ENCODE results near the gene CALHM4. TPM values are rescaled to one million over a fixed set of nuclear protein-coding genes. Genes with fewer than 3 reads are reported as not detected.

CALHM4 gene
- total RNA-seq, 5 donors from 2014 or later (not counting 1 experiment from before 2014, with no cell fraction given) = not detected

DNA sequence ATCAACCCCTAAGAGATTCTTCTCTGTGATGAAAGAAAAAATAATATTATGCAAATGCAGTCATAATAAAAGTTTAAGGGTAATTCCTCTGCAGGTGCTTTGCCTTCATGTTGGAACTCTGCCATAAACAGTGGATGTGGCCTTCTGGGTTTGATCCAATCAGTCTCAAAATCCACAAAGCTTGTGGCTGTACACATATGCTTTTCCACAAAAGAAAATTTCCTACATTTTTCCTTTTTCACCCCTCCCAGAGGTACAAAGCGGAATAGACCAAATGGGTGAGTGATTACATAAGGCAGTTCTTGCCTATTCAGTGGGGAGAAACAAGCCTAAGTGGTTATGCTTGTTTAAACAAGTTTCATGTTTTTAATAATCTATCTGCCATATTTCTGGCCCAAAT, 25.4 kb upstream of the CALHM4 start:
- ChIA-PET CTCF (no interaction called here), POLR2A (no interaction called here)
- Mint-ChIP-seq H3K4me1 (no peaks in the 10 kb centered on the region), H3K27ac (no peak overlapping the region), H3K36me3 (no peaks in the 10 kb centered on the region), H3K27me3 (peaks cover 16 to 18% of the 10 kb centered on the region in 2 donors), H3K4me3 (no peak overlapping the region), H3K9me3 (no peaks in the 10 kb centered on the region)
- DNase-seq (no peak), ATAC-seq (replicated peaks in 1 of 4) (no peak)
- H3K4me1 ChIP-seq (ENCODE audit: control insufficient read depth in 1 of 2, extremely low read depth in 1 of 2, insufficient read depth in 2 of 2, low read length in 2 of 2) = no peaks in the 10 kb centered on the region
- no peaks in the 10 kb centered on the region for H3K27me3 ChIP-seq (replicated peaks in 1 of 2; ENCODE audit: control insufficient read depth in 2 of 2, extremely low read depth in 1 of 2, insufficient read depth in 2 of 2, low read length in 1 of 2)
- H3K36me3 ChIP-seq (ENCODE audit: control insufficient read depth in 2 of 2, extremely low read depth in 1 of 2, insufficient read depth in 1 of 2, low read length in 1 of 2) = no peaks in the 10 kb centered on the region
- H3K9me3 ChIP-seq = no peaks in the 10 kb centered on the region
- H3K4me3 ChIP-seq (ENCODE audit: control insufficient read depth in 1 of 2, extremely low read depth in 1 of 2, low read length in 1 of 2) = no peak overlapping the region
- no CpG with 5 or more reads among the region's 1 CpG for WGBS (ENCODE audit: insufficient coverage)
- no peak overlapping the region for H3K27ac ChIP-seq (ENCODE audit: low read length)

DNA sequence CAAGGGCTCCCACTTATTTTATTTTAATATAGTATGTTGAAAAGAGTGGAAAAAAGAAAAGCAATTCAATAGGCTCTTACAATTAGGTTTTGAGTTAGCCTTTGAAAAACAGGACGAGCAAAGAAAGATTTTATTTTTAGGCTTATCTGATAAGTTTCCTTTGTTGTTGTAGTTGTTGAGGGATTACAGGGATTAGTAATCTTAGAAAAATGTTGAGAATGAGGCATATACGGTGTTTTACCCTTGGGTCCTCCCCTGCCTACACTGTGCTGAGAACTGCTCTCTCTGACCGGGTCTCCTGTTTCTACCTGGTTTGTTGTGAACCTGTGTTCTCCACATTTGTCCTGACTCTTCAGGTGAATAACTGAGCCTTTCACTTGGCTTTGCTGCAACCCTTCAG, 24.8 kb upstream of the CALHM4 start:
- no peak for DNase-seq
- no peak overlapping the region for H3K27ac ChIP-seq (ENCODE audit: low read length)
- H3K4me3 ChIP-seq (ENCODE audit: control insufficient read depth in 1 of 2, extremely low read depth in 1 of 2, low read length in 1 of 2) = no peak overlapping the region
- ChIA-PET CTCF (interaction anchor here (0.9 to 1.0 kb wide), 2 partner anchors 240 to 241 kb away, joined by 3 to 4 read pairs; no protein-coding TSS in a partner anchor), POLR2A (no interaction called here)
- H3K4me1 ChIP-seq (ENCODE audit: control insufficient read depth in 1 of 2, extremely low read depth in 1 of 2, insufficient read depth in 2 of 2, low read length in 2 of 2) = no peaks in the 10 kb centered on the region
- WGBS (ENCODE audit: insufficient coverage) = 83% methylated on average over 2 of the region's 3 CpGs
- H3K27me3 ChIP-seq (replicated peaks in 1 of 2; ENCODE audit: control insufficient read depth in 2 of 2, extremely low read depth in 1 of 2, insufficient read depth in 2 of 2, low read length in 1 of 2) = no peaks in the 10 kb centered on the region
- no peak for ATAC-seq (replicated peaks in 1 of 4)
- Mint-ChIP-seq H3K27ac (no peak overlapping the region), H3K27me3 (peaks cover 16 to 19% of the 10 kb centered on the region in 2 donors), H3K4me1 (no peaks in the 10 kb centered on the region), H3K9me3 (no peaks in the 10 kb centered on the region), H3K36me3 (no peaks in the 10 kb centered on the region), H3K4me3 (no peak overlapping the region)
- no peaks in the 10 kb centered on the region for H3K9me3 ChIP-seq
- no peaks in the 10 kb centered on the region for H3K36me3 ChIP-seq (ENCODE audit: control insufficient read depth in 2 of 2, extremely low read depth in 1 of 2, insufficient read depth in 1 of 2, low read length in 1 of 2)

DNA sequence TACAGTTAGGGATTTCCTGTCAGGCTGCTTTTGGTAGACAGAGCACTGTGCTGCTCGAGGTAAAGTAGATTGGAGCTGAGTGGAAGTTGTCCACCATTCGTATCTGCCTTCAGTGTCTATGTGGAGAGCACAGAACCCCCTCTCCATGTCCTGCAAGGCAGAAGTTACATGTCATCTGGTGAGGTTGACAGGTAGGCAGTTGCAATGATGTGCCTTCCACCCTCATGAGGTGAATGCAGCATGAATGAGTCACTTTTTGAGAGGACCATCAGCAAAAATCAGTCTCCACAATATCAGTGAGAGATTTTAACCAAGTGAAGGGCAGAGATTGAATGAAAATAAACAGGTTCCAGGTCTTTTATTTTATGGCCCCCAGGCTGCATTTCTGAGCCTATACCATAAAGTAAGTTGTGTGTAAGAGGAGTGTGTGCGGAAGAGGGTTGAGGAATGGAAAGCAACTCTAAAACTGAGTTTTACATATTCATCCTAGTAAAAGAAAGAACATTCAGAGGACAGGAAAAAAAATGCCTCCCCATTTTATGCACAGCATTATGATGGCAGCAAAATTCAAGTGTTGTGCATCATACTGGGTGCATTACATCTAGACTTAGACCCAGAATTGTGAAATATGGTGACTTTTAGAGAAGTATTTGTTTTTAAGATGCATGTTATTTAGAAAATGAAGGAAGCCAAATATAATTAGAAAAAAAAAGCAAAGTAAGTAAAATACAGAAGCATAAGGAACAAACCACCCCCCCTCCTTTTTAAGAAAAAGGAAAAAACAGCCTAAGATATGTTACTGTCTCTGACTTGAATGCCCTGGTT, 23.9 kb upstream of the CALHM4 start:
- Mint-ChIP-seq H3K9me3 (no peaks in the 10 kb centered on the region), H3K4me3 (no peak overlapping the region), H3K4me1 (no peaks in the 10 kb centered on the region), H3K27ac (no peak overlapping the region), H3K27me3 (peaks cover 18 to 19% of the 10 kb centered on the region in 2 donors), H3K36me3 (no peaks in the 10 kb centered on the region)
- no CpG with 5 or more reads among the region's 3 CpGs for WGBS (ENCODE audit: insufficient coverage)
- Histone ChIP-seq H3K9me3 (no peaks in the 10 kb centered on the region), H3K27ac (ENCODE audit: low read length) (no peak overlapping the region), H3K4me1 (ENCODE audit: control insufficient read depth in 1 of 2, extremely low read depth in 1 of 2, insufficient read depth in 2 of 2, low read length in 2 of 2) (no peaks in the 10 kb centered on the region), H3K4me3 (ENCODE audit: control insufficient read depth in 1 of 2, extremely low read depth in 1 of 2, low read length in 1 of 2) (no peak overlapping the region), H3K36me3 (ENCODE audit: control insufficient read depth in 2 of 2, extremely low read depth in 1 of 2, insufficient read depth in 1 of 2, low read length in 1 of 2) (no peaks in the 10 kb centered on the region), H3K27me3 (replicated peaks in 1 of 2; ENCODE audit: control insufficient read depth in 2 of 2, extremely low read depth in 1 of 2, insufficient read depth in 2 of 2, low read length in 1 of 2) (no peaks in the 10 kb centered on the region)
- CTCF ChIA-PET = interaction anchor here (0.9 to 1.0 kb wide), 3 partner anchors 241 to 312 kb away, joined by 3 to 4 read pairs (median 3); no protein-coding TSS in a partner anchor
- DNase-seq (no peak), ATAC-seq (replicated peaks in 1 of 4) (no peak)
- POLR2A ChIA-PET = no interaction called here

DNA sequence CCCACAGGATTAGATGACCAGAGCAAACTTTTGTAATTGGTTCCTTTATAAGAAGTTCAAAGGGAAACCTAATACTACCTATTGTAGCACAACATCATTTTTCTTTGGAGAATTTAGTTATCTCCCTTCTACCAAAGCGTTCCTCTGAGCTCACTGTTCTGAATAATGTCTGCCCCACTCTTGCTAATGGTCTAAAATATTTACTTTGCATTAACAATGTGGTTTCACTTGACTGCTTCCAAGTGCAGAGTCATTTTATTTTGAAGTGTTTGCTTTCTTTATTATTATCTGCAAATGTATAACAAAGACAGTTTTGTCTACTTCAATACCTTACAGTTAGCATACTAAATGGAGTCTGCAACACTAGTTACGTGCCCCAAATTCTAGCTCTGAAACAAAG, 23.1 kb upstream of the CALHM4 start:
- Mint-ChIP-seq H3K4me1 (no peaks in the 10 kb centered on the region), H3K4me3 (no peak overlapping the region), H3K9me3 (no peaks in the 10 kb centered on the region)

GRCh38 chr6:116531675-116532570, 21.6 kb upstream of the CALHM4 start:
- H3K4me3 ChIP-seq (ENCODE audit: control insufficient read depth in 1 of 2, extremely low read depth in 1 of 2, low read length in 1 of 2) = no peak overlapping the region
- H3K9me3 ChIP-seq = no peaks in the 10 kb centered on the region
- ATAC-seq (replicated peaks in 1 of 4) (peak; percentile 77 to 97 (median 92)), DNase-seq (peak in 34 of 35 experiments; percentile 17 to 81 (median 52))
- no peaks in the 10 kb centered on the region for H3K36me3 Mint-ChIP-seq
- no peak overlapping the region for H3K4me3 Mint-ChIP-seq
- H3K9me3 Mint-ChIP-seq = no peaks in the 10 kb centered on the region
- POLR2A ChIA-PET = no interaction called here
- no peaks in the 10 kb centered on the region for H3K4me1 Mint-ChIP-seq
- no peak overlapping the region for H3K27ac ChIP-seq (ENCODE audit: low read length)
- CTCF ChIA-PET = interaction anchor here (0.6 to 4.5 kb wide), 13 partner anchors 8 to 395 kb away, joined by 3 to 55 read pairs (median 4); partner anchors contain the start of gene CALHM4 (in 2 of the 2)
- no peaks in the 10 kb centered on the region for H3K36me3 ChIP-seq (ENCODE audit: control insufficient read depth in 2 of 2, extremely low read depth in 1 of 2, insufficient read depth in 1 of 2, low read length in 1 of 2)
- H3K27me3 Mint-ChIP-seq = peaks cover 18 to 19% of the 10 kb centered on the region in 2 donors
- H3K27ac Mint-ChIP-seq = no peak overlapping the region
- no CpG with 5 or more reads among the region's 12 CpGs for WGBS (ENCODE audit: insufficient coverage)
- H3K27me3 ChIP-seq (replicated peaks in 1 of 2; ENCODE audit: control insufficient read depth in 2 of 2, extremely low read depth in 1 of 2, insufficient read depth in 2 of 2, low read length in 1 of 2) = no peaks in the 10 kb centered on the region
- no peaks in the 10 kb centered on the region for H3K4me1 ChIP-seq (ENCODE audit: control insufficient read depth in 1 of 2, extremely low read depth in 1 of 2, insufficient read depth in 2 of 2, low read length in 2 of 2)

More for the DNA sequence above, 23.1 kb upstream of the CALHM4 start:
- POLR2A ChIA-PET = no interaction called here
- Histone ChIP-seq H3K4me3 (ENCODE audit: control insufficient read depth in 1 of 2, extremely low read depth in 1 of 2, low read length in 1 of 2) (no peak overlapping the region), H3K27me3 (replicated peaks in 1 of 2; ENCODE audit: control insufficient read depth in 2 of 2, extremely low read depth in 1 of 2, insufficient read depth in 2 of 2, low read length in 1 of 2) (no peaks in the 10 kb centered on the region), H3K4me1 (ENCODE audit: control insufficient read depth in 1 of 2, extremely low read depth in 1 of 2, insufficient read depth in 2 of 2, low read length in 2 of 2) (no peaks in the 10 kb centered on the region), H3K9me3 (no peaks in the 10 kb centered on the region), H3K36me3 (ENCODE audit: control insufficient read depth in 2 of 2, extremely low read depth in 1 of 2, insufficient read depth in 1 of 2, low read length in 1 of 2) (no peaks in the 10 kb centered on the region), H3K27ac (ENCODE audit: low read length) (no peak overlapping the region)
- ATAC-seq (replicated peaks in 1 of 4) (no peak), DNase-seq (no peak)
- no CpG with 5 or more reads among the region's 2 CpGs for WGBS (ENCODE audit: insufficient coverage)
- Mint-ChIP-seq H3K27me3 (peaks cover 18 to 19% of the 10 kb centered on the region in 2 donors), H3K36me3 (no peaks in the 10 kb centered on the region), H3K27ac (no peak overlapping the region)
- CTCF ChIA-PET = interaction anchor here (0.6 to 1.0 kb wide), 4 partner anchors 14 to 313 kb away, joined by 3 to 4 read pairs (median 4); no protein-coding TSS in a partner anchor

Measured in T-cell (primary cell).